Inflammatory macrophage treated with lipopolysaccharide for 1 hour (primary cell): ENCODE measurements around the gene ELMO1.

Experiments
- DNase-seq, 2 donors: peaks; one replicate each; pipeline ENCODE4 v3.0.0-alpha.2; 2020 to 2022

Gene ELMO1

DNA sequence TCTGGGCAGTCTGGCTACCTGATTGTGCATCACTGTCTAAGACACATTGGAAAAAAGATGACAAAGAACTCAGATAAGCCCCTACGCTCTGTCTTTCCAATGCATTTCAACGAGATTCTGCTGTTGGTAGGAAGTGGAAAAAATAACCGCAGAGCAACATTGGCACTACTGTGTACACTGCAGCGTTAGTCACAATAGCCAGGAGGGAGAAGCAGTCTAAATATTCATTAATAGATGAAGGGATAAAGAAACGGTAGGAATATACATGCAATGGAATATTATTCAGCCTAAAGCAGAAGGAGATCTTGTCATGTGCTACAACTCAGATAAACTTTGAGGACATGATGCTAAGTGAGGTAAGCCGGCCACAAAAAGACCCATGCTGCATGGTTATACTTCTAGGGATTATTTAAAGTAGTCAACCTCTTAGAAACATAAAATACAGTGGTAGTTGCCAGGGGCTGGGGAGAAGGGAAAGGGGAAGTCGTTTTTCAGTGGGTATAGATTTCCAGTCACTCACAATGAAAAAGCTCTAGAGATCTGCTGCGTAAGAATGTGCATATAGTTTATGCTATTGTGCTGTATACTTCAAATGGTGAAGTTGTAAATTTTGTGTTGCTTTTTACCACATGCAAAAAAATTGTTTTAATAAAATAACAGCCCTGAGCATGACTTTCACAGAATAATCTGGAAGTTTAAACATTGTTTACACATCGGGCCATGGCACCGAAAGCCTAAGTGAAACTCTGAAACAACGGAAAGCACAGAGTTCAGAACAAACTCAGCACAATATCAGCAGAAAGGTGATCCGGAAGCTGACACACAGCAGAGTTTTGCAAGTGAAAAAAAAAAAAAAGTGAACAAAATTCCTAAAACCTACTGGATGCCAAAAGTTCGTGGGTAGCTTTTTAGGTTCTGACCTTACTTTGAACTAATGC lies 40.1 kb downstream of the ELMO1 start:
- peak; percentile 41 to 50 for DNase-seq

DNA sequence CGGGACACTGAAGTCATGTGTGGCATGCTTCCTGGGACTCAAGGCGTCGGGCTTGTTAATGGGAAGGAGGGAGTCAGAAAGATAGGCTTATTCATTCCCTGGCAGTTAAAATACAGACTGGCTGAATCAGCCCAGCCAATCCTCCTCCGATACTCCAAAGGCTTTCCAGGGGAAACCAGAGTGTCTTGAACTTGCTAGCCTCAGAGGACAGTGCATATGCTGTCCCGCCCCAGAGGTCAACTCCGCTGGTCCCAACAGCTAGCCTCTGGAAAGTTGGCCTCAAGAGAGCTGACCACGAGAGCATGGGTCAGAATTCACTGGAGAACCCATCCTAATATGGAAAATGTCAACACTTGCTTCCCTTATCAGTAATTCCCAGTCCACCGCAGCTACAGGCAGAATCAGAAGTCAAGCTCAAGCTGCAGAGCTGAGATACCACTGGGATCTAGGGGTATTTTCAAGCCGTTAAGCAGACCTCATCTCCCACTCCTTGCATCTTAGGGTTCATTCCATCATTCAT lies 43.0 kb downstream of the ELMO1 start:
- DNase-seq: no peak

- no peak for DNase-seq
Observed at GRCh38 chr7:37405128-37405527, 43.5 kb downstream of the ELMO1 start.

GRCh38 chr7:37399876-37400421 lies 48.7 kb downstream of the ELMO1 start:
- no peak for DNase-seq

DNA sequence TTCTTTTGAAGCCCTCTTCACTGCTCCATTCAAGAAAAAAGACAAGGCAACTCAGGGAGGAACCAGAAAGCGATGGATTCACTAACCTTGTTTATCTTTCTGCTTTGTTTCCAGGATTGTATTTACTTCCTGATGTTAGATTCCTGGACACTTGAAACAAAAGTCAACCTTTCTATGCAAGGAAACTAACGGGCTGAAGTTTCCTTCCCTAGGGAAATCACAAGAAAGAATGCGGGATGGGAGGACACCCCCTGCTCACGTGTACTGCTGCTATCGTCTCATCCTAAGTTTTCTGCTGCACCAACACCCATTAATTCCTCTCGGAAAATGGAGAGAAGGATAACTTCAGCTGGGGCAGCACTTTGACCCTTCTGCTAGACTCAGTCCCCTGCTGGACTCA lies 50.3 kb downstream of the ELMO1 start:
- DNase-seq: no peak

DNA sequence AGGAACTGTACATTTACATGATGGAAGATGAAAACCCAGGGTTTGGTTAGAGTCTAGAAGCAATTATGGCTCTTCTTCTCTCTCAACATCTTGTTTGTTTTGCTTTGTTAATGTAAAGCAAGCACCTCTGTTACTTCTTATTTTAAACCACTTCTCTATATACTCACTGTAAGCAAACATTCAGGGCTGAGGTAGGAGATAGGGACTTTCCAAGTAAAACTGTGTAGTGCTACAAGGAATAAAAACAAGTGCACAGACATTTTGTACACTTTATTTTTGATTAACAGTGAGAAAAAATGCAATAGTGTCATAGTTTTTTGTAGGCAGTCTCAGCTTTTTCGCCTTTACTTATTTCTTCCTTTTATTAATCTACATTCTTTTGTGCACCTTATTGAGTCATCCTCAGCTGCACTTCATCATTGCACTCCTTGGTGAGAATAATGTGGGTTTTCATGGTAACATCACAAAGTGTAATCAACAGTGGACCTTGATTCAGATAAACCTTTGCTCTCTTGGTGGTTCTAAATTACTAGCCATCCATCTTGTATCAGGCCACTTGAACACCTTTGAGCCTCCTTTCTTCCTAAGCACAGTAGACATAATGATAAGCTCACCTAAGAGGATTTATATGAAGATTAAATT lies 52.9 kb downstream of the ELMO1 start:
- no peak for DNase-seq

DNA sequence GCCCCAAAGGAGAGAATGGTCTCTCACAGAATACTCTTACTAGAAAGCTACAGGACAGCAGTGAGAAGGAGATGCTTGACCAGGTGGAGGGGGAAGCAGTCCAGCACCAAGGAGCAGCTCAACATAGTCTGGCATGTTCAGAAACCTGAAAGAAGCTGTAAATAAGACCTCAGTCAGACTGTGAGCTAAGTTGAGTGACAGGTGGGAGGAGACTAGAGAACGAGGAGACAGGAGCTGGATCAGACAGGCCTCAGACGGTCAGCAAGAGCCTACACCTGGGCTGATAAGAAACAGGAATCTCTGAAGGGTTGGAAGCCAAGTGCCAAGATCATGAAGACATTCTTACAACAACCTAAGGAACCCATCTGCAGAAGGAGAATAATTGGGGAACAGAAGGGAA lies 54.5 kb downstream of the ELMO1 start:
- DNase-seq: no peak

DNA sequence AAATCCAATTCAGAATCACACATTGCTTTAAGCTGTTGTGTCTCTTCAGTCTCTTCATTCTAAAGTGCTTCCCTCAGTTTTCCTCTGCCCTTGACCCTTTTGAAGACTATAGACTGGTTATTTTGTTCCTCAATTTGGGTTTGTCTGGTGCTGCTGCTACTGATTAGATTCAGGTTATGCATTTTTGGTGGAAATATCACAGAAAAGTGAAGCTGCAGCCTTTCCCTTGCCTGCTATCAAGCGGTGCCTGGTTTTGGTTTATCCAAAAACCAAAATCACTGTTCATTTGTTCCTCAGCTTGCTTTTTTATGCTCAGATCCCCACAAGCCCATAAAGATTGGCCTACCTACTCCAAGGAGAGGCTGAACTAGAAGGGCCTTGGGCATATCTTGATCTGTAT lies 55.2 kb downstream of the ELMO1 start:
- DNase-seq: no peak

GRCh38 chr7:37392673-37393017 lies 56.0 kb downstream of the ELMO1 start:
- DNase-seq: no peak

- peak; percentile 46 to 60 for DNase-seq
Observed at GRCh38 chr7:37391791-37392672, 56.6 kb downstream of the ELMO1 start.

GRCh38 chr7:37390114-37390513 lies 58.5 kb downstream of the ELMO1 start:
- DNase-seq: peak; percentile 56 to 58

DNA sequence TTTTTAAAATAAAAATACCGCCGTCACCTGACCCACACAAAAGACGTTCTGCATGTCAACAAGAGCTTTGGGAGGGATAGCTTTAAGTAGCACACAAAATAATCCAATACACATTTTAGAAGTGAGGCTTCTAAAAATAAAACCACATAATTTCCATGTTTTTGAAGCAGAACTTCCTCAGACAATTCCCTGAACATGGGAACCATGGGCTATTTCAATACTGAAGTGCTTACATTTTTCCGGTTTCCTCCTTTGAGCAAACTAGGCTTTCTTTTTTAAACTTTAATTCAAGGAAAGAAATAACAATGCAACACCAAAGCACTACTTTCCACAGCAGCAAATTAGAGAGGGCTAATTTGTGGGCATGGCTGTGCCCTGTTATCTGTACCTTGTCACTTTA lies 59.9 kb downstream of the ELMO1 start:
- DNase-seq: no peak

- DNase-seq: peak; percentile 80 to 87
Observed at GRCh38 chr7:37385787-37386186, 62.9 kb downstream of the ELMO1 start.

- no peak for DNase-seq
Observed at GRCh38 chr7:37382546-37383088, 66.0 kb downstream of the ELMO1 start.

- DNase-seq: no peak
Observed at GRCh38 chr7:37380831-37381230, 67.8 kb downstream of the ELMO1 start.

DNA sequence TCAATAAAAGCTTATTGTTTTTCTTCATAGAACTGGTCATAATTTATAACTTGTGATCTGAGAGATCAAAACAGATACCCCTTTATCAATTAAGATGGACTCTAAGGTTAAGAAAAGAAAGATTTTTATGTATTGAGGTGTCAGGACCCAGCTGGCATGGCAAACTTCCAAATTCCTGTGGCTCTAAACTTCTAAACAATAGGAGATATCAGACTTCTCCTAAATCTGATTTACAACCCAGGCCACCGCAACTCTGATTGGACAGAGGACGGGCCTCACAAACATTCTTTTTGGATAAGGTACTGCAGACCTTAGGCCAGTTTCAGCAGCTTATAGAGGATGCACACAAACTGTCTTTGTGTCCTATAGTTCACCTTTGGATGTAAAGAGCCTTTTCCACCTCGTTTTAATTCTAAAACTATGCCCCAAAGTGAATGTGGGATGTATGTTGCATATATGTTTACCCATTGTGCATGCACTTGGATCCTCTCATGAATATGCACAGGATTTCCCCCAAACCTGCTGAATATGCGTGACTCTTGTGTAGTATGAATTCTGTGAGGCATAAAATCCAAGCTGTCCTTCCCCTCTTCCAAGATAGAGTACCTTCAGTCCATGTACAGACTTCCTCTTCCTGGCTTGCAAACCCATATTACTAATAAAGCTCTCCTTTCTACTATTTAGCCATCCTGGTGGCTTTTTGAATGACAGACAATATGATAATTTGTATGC lies 69.0 kb downstream of the ELMO1 start:
- DNase-seq: no peak

GRCh38 chr7:37377231-37377630 lies 71.4 kb downstream of the ELMO1 start:
- DNase-seq: no peak

DNA sequence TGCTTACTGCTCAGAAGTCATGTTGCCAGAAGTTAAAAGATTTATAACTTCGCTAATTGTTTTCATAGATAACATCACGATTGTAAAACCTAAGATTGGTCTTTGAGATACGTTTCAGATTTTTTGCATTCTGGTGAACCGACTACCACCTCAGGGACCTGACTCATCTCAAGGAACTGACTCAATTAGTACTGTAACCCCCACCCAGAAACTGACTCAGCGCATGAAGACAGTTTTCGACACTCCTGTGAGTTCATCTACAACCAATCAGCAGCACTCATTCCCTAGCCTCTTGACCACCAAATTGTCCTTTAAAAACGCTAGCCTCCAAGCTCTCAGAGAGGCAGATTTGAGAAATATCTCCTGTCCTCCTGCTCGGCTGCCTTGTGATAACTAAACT lies 72.3 kb downstream of the ELMO1 start:
- DNase-seq: peak in 1 of 2 donors; percentile 12

GRCh38 chr7:37372750-37373149 lies 75.9 kb downstream of the ELMO1 start:
- DNase-seq: no peak

DNA sequence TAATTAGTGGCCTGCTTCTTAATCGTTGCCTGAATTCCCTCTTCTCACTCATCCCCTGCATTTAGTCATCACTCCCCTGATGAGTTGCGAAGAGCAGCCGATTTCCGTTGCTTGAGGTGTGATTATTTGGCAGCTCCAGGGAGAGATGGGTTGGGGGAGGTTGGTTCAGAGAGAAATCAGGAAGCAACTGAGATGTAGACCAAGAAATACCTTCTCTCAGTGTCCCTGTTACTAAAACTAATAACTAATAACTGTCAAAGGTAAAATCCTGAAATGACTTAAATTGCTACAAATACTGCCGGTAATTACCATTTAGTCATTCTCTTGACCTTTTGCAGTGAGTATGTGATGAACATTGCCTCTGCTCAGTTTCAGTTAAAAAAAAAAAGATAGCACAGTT lies 76.9 kb downstream of the ELMO1 start:
- DNase-seq: no peak

DNA sequence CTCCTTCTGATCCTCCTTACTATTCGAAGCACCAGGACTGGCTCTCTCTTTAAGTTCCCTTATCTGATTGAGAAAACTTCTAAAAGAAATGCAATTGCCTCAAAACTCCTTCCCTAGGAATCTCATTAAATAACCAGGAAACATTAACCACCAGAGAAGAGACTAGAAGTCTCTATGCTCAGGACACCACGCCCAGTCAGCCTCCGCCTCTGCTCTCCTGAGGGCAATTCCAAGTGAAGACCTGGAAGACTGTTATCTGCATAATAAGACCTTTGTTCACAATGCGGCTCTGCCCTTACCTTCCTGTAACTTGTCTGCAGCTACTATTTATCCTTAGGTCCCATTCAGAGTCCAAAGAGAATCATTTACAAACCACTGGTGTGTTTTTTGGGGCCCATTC lies 78.8 kb downstream of the ELMO1 start:
- no peak for DNase-seq

- no peak for DNase-seq
Observed at GRCh38 chr7:37368540-37368939, 80.1 kb downstream of the ELMO1 start.
